Measurements from ENCODE around the gene KIF1A. TPM values are rescaled to one million over a fixed set of nuclear protein-coding genes. Genes with fewer than 3 reads are reported as not detected.

KIF1A gene
- polyA plus RNA-seq, 1 experiment: not detected

- CTCF ChIA-PET: no interaction called here
- Histone ChIP-seq H3K27ac (ENCODE audit: low read depth, low read length) (no peak overlapping the region), H3K9me3 (ENCODE audit: control insufficient read depth, insufficient read depth, low read length) (no peaks in the 10 kb centered on the region), H3K27me3 (ENCODE audit: control insufficient read depth, insufficient read depth, low read length) (no peaks in the 10 kb centered on the region), H3K4me3 (ENCODE audit: low read depth, low read length) (no peak overlapping the region)
- no peak for DNase-seq (ENCODE audit: low read depth, low spot score)
- TF ChIP-seq, protein P1, sequence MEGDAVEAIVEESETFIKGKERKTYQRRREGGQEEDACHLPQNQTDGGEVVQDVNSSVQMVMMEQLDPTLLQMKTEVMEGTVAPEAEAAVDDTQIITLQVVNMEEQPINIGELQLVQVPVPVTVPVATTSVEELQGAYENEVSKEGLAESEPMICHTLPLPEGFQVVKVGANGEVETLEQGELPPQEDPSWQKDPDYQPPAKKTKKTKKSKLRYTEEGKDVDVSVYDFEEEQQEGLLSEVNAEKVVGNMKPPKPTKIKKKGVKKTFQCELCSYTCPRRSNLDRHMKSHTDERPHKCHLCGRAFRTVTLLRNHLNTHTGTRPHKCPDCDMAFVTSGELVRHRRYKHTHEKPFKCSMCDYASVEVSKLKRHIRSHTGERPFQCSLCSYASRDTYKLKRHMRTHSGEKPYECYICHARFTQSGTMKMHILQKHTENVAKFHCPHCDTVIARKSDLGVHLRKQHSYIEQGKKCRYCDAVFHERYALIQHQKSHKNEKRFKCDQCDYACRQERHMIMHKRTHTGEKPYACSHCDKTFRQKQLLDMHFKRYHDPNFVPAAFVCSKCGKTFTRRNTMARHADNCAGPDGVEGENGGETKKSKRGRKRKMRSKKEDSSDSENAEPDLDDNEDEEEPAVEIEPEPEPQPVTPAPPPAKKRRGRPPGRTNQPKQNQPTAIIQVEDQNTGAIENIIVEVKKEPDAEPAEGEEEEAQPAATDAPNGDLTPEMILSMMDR (IDR thresholded peaks at IDR 0.05; ENCODE audit: low read depth, low read length): no peak
- POLR2A ChIA-PET: no interaction called here
Measured at GRCh38 chr2:240767341-240767740, 52.7 kb downstream of the KIF1A start.

- H3K27me3 ChIP-seq (ENCODE audit: control insufficient read depth, insufficient read depth, low read length): no peaks in the 10 kb centered on the region
- DNase-seq (ENCODE audit: low read depth, low spot score): no peak
- H3K9me3 ChIP-seq (ENCODE audit: control insufficient read depth, insufficient read depth, low read length): no peaks in the 10 kb centered on the region
- CTCF ChIA-PET: no interaction called here
- POLR2A ChIA-PET: no interaction called here
- TF ChIP-seq, protein P1 (IDR thresholded peaks at IDR 0.05; ENCODE audit: low read depth, low read length): no peak
- H3K27ac ChIP-seq (ENCODE audit: low read depth, low read length): no peak overlapping the region
- no peak overlapping the region for H3K4me3 ChIP-seq (ENCODE audit: low read depth, low read length)
Measured at GRCh38 chr2:240766072-240766471, 53.9 kb downstream of the KIF1A start.

- no peaks in the 10 kb centered on the region for H3K9me3 ChIP-seq (ENCODE audit: control insufficient read depth, insufficient read depth, low read length)
- DNase-seq (ENCODE audit: low read depth, low spot score): no peak
- TF ChIP-seq, protein P1 (IDR thresholded peaks at IDR 0.05; ENCODE audit: low read depth, low read length): no peak
- peaks cover 2% of the 10 kb centered on the region for H3K27me3 ChIP-seq (ENCODE audit: control insufficient read depth, insufficient read depth, low read length)
- H3K27ac ChIP-seq (ENCODE audit: low read depth, low read length): no peak overlapping the region
- CTCF ChIA-PET: no interaction called here
- POLR2A ChIA-PET: no interaction called here
- no peak overlapping the region for H3K4me3 ChIP-seq (ENCODE audit: low read depth, low read length)
Measured at GRCh38 chr2:240765007-240765406, 55.0 kb downstream of the KIF1A start.

- Histone ChIP-seq H3K9me3 (ENCODE audit: control insufficient read depth, insufficient read depth, low read length) (no peaks in the 10 kb centered on the region), H3K27ac (ENCODE audit: low read depth, low read length) (no peak overlapping the region), H3K27me3 (ENCODE audit: control insufficient read depth, insufficient read depth, low read length) (peaks cover 2% of the 10 kb centered on the region), H3K4me3 (ENCODE audit: low read depth, low read length) (no peak overlapping the region)
- CTCF ChIA-PET: no interaction called here
- TF ChIP-seq, protein P1 (IDR thresholded peaks at IDR 0.05; ENCODE audit: low read depth, low read length): no peak
- DNase-seq (ENCODE audit: low read depth, low spot score): no peak
- POLR2A ChIA-PET: no interaction called here
Measured at GRCh38 chr2:240764605-240765004, 55.4 kb downstream of the KIF1A start.

- no peaks in the 10 kb centered on the region for H3K9me3 ChIP-seq (ENCODE audit: control insufficient read depth, insufficient read depth, low read length)
- POLR2A ChIA-PET: no interaction called here
- TF ChIP-seq, protein P1 (IDR thresholded peaks at IDR 0.05; ENCODE audit: low read depth, low read length): no peak
- no peak overlapping the region for H3K27ac ChIP-seq (ENCODE audit: low read depth, low read length)
- DNase-seq (ENCODE audit: low read depth, low spot score): no peak
- H3K27me3 ChIP-seq (ENCODE audit: control insufficient read depth, insufficient read depth, low read length): peaks cover 2% of the 10 kb centered on the region
- CTCF ChIA-PET: no interaction called here
- H3K4me3 ChIP-seq (ENCODE audit: low read depth, low read length): no peak overlapping the region
Measured at GRCh38 chr2:240762971-240763370, 57.0 kb downstream of the KIF1A start.

Data from AG04450 (cell line).